HG02938 (cell line): ENCODE data around the gene PTPRB.
A peak's percentile ranks its signal among the peaks of the same experiment; 100 is the strongest.
"Not testable (repeated sequence)": the region's sequence is repeated elsewhere in the genome, so short reads cannot be mapped to it uniquely, and the experiment has no call there.

ENCODE experiments used
- ATAC-seq: cut with Tn5 transposase; IDR thresholded peaks from one replicate; pipeline ENCODE4 v1.9.1; 2021; ENCODE audit warnings: mild to moderate bottlenecking, moderate library complexity; ENCODE audit not compliant: unreplicated experiment

The PTPRB gene

DNA sequence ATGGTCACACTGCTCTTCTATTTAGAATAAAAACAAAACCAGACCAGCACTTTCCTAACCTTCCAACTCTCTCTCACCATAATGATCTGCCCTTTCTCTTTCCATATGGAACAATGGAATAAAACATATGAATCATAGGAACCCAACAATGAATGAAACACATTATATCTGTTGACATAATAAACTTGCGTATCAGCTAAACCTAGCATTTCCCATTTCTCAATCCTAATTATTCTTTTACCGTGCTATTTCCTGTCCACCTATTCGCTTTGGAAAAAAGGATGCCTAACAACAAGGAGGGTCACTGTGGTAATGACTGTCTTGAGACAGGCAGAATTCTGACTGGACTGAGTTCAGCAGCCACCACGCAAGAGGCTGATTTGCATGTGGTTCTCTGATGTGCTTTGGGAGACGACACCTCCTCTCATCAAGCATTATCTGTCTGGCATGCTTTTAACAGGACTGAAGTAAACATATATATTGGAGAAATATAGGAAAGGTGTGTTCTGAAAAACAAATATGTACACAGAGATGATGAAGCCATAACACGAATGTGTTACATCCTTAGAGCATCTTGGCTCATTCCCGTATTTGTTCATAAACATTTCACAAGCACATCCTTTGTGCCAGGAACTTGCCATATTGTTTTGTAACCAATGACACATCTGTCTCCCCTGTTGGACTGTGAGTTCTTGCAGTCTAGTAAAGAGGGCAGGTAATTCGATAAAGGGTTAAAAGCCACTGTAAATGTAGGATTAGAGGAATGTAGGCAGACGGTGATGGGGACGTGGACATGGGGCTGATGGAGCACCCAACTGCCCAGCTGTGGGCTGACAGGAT is 87.7 kb downstream of the PTPRB start:
- ATAC-seq, result no peak

GRCh38 chr12:70543444-70543843 is 93.8 kb downstream of the PTPRB start:
- no peak for ATAC-seq

DNA sequence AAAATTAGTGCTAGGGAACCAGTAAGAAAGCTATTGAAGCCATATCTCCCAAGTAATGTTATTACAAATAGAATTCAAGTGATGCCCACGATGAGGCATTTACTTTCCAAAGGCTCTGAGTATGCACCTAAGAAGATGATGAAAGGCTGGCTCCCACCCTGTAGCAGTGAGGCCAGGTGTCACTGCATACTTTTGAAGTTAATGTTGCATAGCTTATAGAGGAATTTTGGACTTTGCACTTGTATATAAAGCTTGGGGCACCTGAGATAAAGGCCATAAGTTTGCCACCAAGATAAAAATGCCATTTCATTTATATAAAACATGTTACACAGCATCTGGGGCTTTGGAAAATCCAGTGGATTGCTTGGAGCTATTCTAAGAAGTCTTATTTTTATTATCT is 96.2 kb downstream of the PTPRB start:
- no peak for ATAC-seq

- ATAC-seq, result no peak
These were observed 100.6 kb downstream of the PTPRB start for GRCh38 chr12:70536650-70537049.

- ATAC-seq, result no peak
These were observed 101.3 kb downstream of the PTPRB start for GRCh38 chr12:70535896-70536374.

- no peak for ATAC-seq
These were observed 102.8 kb downstream of the PTPRB start for GRCh38 chr12:70534466-70534865.

GRCh38 chr12:70529647-70530046 is 107.6 kb downstream of the PTPRB start:
- ATAC-seq, result no peak

GRCh38 chr12:70520847-70521246 is 116.4 kb downstream of the PTPRB start:
- ATAC-seq, result no peak

DNA sequence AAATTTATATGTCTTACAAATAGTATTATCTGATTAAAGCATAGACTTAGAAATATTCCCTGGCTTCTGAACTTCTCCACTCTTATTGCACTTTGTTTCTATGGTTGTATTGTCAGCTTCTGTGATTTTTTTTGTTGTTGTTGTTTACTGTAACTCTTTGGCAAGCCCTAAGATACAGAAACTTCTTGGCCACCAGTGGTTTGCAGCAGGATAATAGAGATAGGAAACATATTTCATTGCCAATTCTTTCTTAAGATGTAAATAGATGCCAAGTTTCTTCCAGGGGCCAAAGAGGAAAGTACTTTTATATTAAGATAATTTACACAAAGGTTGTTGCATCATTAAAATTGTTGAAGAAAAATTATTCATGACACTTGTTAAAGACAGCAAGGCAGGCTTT is 123.8 kb downstream of the PTPRB start:
- no peak for ATAC-seq

DNA sequence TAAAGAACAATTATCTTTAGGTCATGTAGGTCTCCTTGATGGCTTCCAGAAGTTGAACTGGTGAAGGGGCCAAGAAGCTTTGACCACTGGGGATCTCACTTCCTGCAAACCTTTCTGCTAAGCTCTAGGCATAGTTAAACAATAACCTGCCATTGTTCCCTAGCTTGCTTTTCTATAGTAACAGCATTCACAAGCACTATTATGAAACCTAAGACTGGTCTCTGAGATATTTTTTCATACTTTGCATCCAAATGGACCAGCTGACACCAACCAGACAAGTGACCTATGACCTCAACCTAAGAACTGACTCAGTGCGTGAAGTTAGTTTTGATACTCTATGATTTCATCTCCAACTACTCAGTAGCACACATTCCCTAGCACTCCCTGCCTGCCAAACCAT is 129.1 kb downstream of the PTPRB start:
- ATAC-seq, result peak; percentile 87

DNA sequence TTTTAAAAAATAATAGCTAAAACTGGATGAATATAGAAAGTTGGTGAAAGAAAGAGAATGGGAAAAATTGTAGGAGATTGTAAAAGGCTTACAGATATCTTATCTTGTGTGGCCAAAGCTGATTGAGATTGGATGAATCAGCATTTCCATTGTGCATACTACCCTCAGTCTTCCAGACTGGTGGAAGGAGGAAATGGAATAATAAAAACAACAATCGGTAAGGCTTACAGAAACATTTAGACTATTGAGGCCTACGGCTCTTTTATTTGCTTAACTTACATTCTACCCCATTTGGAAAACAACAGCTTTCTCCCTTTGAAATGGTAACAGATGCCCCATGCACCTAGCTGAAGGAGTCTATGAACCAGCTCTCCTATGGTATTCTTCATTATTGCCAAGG is 129.8 kb downstream of the PTPRB start:
- ATAC-seq, result no peak

DNA sequence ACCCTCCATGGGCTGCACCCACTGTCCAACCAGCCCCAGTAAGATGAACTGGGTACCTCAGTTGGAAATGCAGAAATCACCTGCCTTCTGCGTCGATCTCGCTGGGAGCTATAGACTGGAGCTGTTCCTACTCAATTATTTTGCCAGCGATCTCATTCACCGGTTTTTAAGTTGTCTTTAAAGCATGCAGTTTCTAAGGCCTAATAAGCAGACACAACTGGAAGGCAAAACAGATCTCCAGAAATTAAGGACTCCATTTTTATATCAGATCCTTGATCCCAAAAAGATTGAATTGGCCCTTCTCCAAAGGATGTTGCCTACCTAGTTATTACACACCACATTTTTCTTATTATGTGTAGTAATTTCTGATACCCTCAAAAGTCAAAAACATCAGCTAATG is 139.7 kb downstream of the PTPRB start:
- ATAC-seq, result no peak

GRCh38 chr12:70492904-70493303 is 144.3 kb downstream of the PTPRB start:
- not testable (repeated sequence) for ATAC-seq

GRCh38 chr12:70490928-70491327 is 146.3 kb downstream of the PTPRB start:
- not testable (repeated sequence) for ATAC-seq

GRCh38 chr12:70487440-70487839 is 149.8 kb downstream of the PTPRB start:
- ATAC-seq, result peak; percentile 56

GRCh38 chr12:70486588-70486987 is 150.6 kb downstream of the PTPRB start:
- no peak for ATAC-seq

DNA sequence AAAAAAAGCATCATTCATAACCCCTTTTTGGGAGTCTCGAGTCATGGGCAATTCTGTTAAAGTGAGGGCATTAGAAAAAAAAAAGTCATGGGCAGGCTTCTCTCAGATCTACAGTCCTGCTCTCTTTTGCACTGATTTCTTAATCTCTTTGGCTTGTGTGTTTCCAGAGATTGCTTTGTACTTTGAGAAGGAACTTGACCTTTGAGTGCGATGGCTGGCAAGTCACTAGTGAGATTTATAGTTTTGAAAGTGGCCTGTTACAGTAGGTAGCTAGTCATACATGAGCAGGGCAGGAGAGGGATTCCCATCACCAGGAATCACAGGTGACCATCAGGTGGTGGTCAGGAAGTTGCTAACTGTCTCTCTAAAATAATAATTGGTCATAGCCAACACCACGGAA is 151.5 kb downstream of the PTPRB start:
- ATAC-seq, result no peak

DNA sequence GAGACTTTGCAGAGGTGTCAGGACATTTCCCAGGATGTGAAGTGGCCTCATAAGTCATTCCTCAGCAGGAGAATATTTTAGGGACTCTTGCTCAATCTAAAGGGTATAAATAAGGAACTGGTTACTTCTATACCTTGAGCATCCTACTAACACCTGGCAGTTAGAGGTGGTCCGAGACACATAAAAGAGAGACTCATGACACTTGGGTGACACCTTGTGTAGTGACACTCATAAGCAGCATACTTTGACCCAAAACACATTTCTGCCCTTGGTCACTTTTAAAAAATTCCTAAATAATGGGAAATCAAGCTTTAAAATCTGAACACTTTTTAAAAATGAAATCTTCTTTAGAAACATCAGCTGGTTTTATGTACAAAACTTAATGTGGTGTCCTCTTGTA is 152.8 kb downstream of the PTPRB start:
- ATAC-seq, result no peak

DNA sequence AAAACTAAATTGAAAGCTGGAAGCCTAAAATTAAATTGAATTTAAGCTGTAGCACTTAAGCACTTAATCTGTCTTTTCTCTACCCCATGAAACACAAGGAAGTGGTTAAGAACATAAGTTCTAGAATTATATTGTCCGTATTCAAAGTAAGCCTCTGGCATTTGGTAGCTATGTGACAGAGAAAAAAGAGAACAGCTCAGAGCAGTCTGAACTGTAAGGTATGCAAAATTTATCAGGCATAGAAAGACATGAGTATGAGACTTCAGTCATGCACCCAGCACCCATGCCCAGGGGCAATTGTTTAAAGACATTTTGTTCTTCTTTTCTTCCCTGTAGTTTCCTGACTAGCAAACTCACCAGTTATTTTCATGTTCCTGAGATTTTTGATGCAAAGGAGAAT is 154.5 kb downstream of the PTPRB start:
- ATAC-seq, result no peak

GRCh38 chr12:70469221-70469820 is 167.9 kb downstream of the PTPRB start:
- no peak for ATAC-seq

DNA sequence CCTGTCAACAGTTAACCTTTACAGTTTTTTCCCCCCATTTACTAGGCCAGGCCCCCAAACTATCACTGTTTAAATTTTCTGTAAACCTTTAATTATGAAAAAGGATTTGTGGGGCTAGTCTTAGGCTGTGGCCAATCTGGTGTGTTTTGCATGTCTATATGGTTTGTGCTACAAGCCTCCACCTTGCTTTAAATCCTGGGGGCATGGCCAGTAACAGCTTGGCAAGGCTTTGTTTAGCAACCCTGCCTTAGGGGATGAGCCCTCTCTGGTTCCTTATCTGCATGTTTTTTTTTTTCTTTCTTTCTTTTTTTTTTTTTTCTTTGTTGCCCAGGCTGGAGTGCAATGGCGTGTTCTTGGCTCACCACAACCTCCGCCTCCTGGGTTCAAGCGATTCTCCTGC is 168.5 kb downstream of the PTPRB start:
- ATAC-seq, result no peak

- no peak for ATAC-seq
These were observed 169.1 kb downstream of the PTPRB start for GRCh38 chr12:70467918-70468733.
